AG04450 (cell line): ENCODE data around the gene NPPB. TPM values are rescaled to one million over a fixed set of nuclear protein-coding genes. Genes with fewer than 3 reads are reported as not detected.

Experiments used
- CTCF ChIA-PET: fragments of 300-600, 350-600 bp; formaldehyde crosslinking; extraction: SDS; loops from one replicate; lab custom pipeline; 2022; ENCODE audit warnings: antibody characterized with exemption, inconsistent platforms; lab: Charles Lee
- POLR2A ChIA-PET: fragments of 350-600 bp; formaldehyde crosslinking; extraction: SDS; loops from one replicate; lab custom pipeline; 2021; ENCODE audit warnings: antibody characterized with exemption, inconsistent platforms; lab: Yijun Ruan, JAX
- DNase-seq: peaks from one replicate; pipeline ENCODE4 v3.0.0-alpha.2; 2011; ENCODE audit warnings: low read depth, low spot score
- H3K27ac ChIP-seq: one replicate; pipeline ENCODE4 v1.5.1; 2012; ENCODE audit warnings: low read depth, low read length, control low read depth
- H3K27me3 ChIP-seq: one replicate; pipeline ENCODE4 v1.6.0; 2012; ENCODE audit warnings: low read length; ENCODE audit not compliant: control insufficient read depth, insufficient read depth
- H3K4me3 ChIP-seq: 2 replicates; pipeline ENCODE4 v1.5.1; 2011; ENCODE audit warnings: mild to moderate bottlenecking, low read depth, low read length, control low read depth
- H3K9me3 ChIP-seq: 2 replicates; pipeline ENCODE4 v1.5.1; 2012; ENCODE audit warnings: low read length; ENCODE audit not compliant: control insufficient read depth, insufficient read depth
- polyA plus RNA-seq: library from polyadenylated mRNA; depleted of rRNA; stranded (reverse); fragments of >200 nt; gene quantifications from 2 replicates; pipeline ENCODE4 v1.2.3, GENCODE V29; 2011
- TF ChIP-seq, protein P1 (sequence below): IDR thresholded peaks from 2 replicates; pipeline ENCODE4 v1.5.1; 2011; ENCODE audit warnings: low read depth, low read length, control low read depth, inconsistent platforms

NPPB gene
- polyA plus RNA-seq, 1 experiment: not detected

DNA sequence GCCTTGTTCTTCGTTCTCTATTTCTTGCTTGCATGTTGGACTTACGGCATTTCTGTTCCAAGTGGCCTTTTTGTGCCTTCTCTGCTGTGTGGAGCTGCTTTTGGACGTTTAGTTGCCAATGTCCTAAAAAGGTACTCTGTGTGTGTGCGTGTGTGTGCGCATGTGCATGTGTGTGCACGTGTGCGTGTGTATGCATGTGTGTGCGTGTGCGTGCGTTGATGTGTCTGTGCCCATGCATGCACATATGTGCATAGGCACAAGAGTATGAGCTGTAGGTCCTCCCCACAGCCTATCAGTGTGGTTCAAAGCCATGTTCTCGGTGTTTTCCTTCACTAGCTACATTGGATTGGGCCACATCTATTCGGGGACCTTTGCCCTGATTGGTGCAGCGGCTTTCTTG, 24.8 kb downstream of the NPPB start:
- DNase-seq: no peak
- ChIA-PET CTCF (interaction anchor here (1.0 kb wide), 1 partner anchor 60 kb away, joined by 3 read pairs; no protein-coding TSS in a partner anchor), POLR2A (no interaction called here)
- H3K27me3 ChIP-seq: no peaks in the 10 kb centered on the region
- H3K4me3 ChIP-seq: no peak overlapping the region
- TF ChIP-seq, protein P1, sequence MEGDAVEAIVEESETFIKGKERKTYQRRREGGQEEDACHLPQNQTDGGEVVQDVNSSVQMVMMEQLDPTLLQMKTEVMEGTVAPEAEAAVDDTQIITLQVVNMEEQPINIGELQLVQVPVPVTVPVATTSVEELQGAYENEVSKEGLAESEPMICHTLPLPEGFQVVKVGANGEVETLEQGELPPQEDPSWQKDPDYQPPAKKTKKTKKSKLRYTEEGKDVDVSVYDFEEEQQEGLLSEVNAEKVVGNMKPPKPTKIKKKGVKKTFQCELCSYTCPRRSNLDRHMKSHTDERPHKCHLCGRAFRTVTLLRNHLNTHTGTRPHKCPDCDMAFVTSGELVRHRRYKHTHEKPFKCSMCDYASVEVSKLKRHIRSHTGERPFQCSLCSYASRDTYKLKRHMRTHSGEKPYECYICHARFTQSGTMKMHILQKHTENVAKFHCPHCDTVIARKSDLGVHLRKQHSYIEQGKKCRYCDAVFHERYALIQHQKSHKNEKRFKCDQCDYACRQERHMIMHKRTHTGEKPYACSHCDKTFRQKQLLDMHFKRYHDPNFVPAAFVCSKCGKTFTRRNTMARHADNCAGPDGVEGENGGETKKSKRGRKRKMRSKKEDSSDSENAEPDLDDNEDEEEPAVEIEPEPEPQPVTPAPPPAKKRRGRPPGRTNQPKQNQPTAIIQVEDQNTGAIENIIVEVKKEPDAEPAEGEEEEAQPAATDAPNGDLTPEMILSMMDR: no peak
- H3K9me3 ChIP-seq: no peaks in the 10 kb centered on the region; the same call in 1 of the 2 replicates
- H3K27ac ChIP-seq: no peak overlapping the region

DNA sequence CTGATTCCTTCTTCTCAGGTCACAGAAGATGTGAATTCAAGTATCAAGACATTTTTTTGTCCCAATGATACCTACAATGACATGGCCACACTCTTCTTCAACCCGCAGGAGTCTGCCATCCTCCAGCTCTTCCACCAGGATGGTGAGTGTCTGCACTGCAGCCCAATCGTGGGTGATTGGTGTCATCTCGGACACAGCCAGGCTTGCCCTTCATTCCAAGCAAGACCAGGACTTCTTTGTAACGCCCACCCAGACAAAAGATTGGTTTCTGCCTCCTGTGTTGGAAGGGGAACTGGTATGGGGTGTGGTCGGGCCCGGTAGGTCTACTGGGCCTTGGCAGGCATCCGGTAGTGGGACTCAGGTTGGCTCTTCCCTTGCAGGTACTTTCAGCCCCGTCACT, 25.2 kb downstream of the NPPB start:
- H3K4me3 ChIP-seq: no peak overlapping the region
- no peaks in the 10 kb centered on the region; the same call in 1 of the 2 replicates for H3K9me3 ChIP-seq
- CTCF ChIA-PET: interaction anchor here (1.0 kb wide), 1 partner anchor 61 kb away, joined by 3 read pairs; no protein-coding TSS in a partner anchor
- TF ChIP-seq, protein P1: no peak
- POLR2A ChIA-PET: no interaction called here
- no peak overlapping the region for H3K27ac ChIP-seq
- DNase-seq: no peak
- no peaks in the 10 kb centered on the region for H3K27me3 ChIP-seq

DNA sequence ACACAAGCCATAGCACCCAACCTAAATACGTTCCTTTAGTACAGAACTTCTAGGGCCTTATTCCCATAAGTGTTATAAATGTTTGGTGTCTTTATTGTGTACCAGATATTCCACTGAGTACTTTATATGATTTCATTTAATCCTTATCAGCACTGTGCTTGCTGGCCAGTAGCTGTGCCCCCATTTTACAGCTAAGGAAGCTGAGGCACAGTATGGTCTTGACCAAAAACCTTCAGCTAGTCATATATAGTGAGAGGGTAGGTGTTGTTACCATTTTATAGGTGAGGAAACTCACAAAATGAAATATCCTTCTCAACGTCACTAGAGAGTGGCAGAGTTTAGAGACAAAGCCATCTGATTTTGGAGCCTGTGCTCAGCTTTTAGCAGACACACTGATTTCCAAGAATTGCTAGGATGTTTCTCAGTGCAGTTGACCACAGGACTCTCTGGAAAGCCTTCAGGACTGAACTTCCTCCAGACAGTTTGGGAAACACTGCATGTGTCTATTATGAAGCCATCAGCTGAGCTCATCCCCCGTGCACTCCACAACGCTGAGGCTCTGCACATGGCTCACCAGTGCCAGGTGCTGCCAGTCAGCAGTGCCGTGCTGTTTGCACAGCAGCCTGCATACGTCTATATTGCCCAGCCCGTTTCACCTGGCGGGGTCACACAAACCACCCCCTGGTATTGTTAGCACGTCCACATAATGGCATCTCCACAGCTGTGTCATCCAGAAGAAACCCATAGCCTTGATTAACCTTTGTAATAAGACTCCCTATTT, 26.6 kb downstream of the NPPB start:
- ChIA-PET POLR2A (interaction anchor here (1.5 kb wide), 1 partner anchor 76 kb away, joined by 5 read pairs; no protein-coding TSS in a partner anchor), CTCF (interaction anchor here (1.2 kb wide), 1 partner anchor 47 kb away, joined by 4 read pairs; no protein-coding TSS in a partner anchor)
- TF ChIP-seq, protein P1: no peak
- H3K27ac ChIP-seq: no peak overlapping the region
- no peak overlapping the region for H3K4me3 ChIP-seq
- DNase-seq: no peak
- H3K27me3 ChIP-seq: no peaks in the 10 kb centered on the region
- H3K9me3 ChIP-seq: no peaks in the 10 kb centered on the region

DNA sequence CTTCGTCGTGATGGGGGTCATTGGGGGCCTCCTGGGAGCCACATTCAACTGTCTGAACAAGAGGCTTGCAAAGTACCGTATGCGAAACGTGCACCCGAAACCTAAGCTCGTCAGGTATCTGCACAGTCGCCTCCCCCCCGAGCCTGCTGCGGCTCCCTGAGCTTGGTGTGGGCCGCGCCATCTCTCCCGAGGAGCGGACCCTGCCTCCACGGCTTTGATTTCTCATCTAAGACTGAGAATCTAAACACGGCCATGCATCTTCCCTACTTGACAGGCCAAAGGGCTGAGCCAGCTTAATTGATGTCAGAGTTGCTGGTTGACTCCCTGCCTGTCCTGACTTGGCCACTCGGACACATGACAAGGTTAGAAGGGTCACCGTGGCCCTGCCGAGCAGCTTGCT, 30.2 kb downstream of the NPPB start:
- CTCF ChIA-PET: interaction anchor here (1.2 kb wide), 1 partner anchor 10 kb away, joined by 4 read pairs; no protein-coding TSS in a partner anchor

DNA sequence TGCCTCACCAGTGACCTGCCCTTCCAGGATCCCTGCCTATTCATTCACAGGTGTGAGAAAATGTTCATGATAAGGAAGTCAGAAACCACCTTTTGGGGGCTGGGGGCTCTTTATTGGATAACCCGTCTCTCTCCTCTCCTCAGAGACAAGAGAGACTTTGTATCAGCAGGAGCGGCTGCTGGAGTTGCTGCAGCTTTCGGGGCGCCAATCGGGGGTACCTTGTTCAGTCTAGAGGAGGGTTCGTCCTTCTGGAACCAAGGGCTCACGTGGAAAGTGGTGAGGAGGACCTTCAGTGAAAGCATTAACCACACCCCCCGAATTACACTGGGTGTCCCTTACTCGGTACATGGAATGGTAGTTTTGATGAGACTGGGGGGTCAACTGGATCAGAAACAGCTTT, 31.8 kb downstream of the NPPB start:
- no peaks in the 10 kb centered on the region for H3K9me3 ChIP-seq
- TF ChIP-seq, protein P1: no peak
- H3K4me3 ChIP-seq: no peak overlapping the region
- DNase-seq: no peak
- H3K27ac ChIP-seq: no peak overlapping the region
- ChIA-PET CTCF (no interaction called here), POLR2A (no interaction called here)
- H3K27me3 ChIP-seq: no peaks in the 10 kb centered on the region

More for the DNA sequence above, 30.2 kb downstream of the NPPB start:
- TF ChIP-seq, protein P1: no peak
- Histone ChIP-seq H3K4me3 (no peak overlapping the region), H3K9me3 (no peaks in the 10 kb centered on the region), H3K27ac (no peak overlapping the region), H3K27me3 (no peaks in the 10 kb centered on the region)
- POLR2A ChIA-PET: no interaction called here
- DNase-seq: no peak
